Activated naive CD4-positive, alpha-beta T cell treated with anti-CD3 and anti-CD28 coated beads, Interleukin-2, amount 50 U/mL, for 24 hours (primary cell): ENCODE measurements around the gene GPR156.

ENCODE experiments used
- H3K27ac Mint-ChIP-seq: one replicate; pipeline ENCODE4 v1.8.0; 2021; ENCODE audit warnings: mild to moderate bottlenecking, mixed read lengths
- H3K27me3 Mint-ChIP-seq: one replicate; pipeline ENCODE4 v1.8.0; 2021; ENCODE audit warnings: mixed read lengths
- H3K36me3 Mint-ChIP-seq: one replicate; pipeline ENCODE4 v1.8.0; 2021; ENCODE audit warnings: mixed read lengths
- H3K4me1 Mint-ChIP-seq: one replicate; pipeline ENCODE4 v1.8.0; 2021; ENCODE audit warnings: mixed read lengths
- H3K4me3 Mint-ChIP-seq: one replicate; pipeline ENCODE4 v1.8.0; 2021; ENCODE audit warnings: mild to moderate bottlenecking, mixed read lengths
- H3K9me3 Mint-ChIP-seq: one replicate; pipeline ENCODE4 v1.8.0; 2021; ENCODE audit warnings: mixed read lengths

GPR156 gene

DNA sequence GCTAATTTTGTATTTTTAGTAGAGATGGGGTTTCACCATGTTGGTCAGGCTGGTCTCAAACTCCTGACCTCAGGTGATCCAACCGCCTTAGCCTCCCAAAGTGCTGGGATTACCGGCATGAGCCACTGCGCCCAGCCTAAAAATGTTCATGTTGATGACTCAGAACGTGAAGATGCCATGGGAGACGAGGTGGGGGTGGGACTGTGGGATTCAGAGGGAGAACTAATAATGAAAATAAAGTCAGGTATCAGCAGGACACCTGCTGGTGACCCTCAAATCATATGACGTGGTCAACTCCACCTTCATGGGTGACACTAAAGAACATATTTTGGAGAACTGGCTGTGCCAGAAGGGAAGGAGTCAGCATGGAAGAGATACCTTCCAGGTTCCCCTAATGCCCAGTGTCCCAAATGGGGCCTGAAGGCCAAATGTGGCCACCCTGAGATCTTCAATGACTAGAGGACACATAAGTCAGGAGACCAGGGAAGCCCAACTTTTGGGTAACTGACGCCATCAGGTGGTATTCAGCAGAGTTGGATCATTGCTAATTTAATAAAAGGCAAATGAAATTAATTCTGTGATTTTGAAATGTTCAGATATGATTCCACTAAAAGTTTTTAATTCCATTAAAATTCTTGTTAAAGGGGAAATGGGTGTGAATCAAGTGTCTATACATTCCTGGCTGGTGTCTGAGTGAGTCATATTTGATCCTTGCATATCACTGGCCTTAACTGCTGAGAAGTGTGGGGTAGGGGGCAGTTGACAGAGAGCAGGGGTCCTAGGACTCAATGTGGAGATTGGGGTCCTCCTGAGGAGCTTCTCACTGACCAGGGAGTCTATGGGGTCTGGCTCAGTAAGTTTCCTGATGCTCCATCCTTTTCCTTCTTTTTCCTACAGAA is 102.2 kb downstream of the GPR156 start:
- Mint-ChIP-seq H3K9me3 (no peaks in the 10 kb centered on the region), H3K36me3 (no peaks in the 10 kb centered on the region), H3K27me3 (peaks cover 1% of the 10 kb centered on the region), H3K27ac (no peak overlapping the region), H3K4me3 (no peak overlapping the region), H3K4me1 (no peaks in the 10 kb centered on the region)

GRCh38 chr3:120181632-120182031 is 103.4 kb downstream of the GPR156 start:
- Mint-ChIP-seq H3K9me3 (no peaks in the 10 kb centered on the region), H3K4me1 (no peaks in the 10 kb centered on the region), H3K27me3 (peaks cover 2% of the 10 kb centered on the region), H3K4me3 (no peak overlapping the region), H3K27ac (no peak overlapping the region), H3K36me3 (no peaks in the 10 kb centered on the region)

- Mint-ChIP-seq H3K9me3 (no peaks in the 10 kb centered on the region), H3K27me3 (peaks cover 2% of the 10 kb centered on the region), H3K27ac (no peak overlapping the region), H3K4me3 (no peak overlapping the region), H3K4me1 (no peaks in the 10 kb centered on the region), H3K36me3 (no peaks in the 10 kb centered on the region)
Measured at GRCh38 chr3:120180731-120181412, 104.2 kb downstream of the GPR156 start.

- no peaks in the 10 kb centered on the region for H3K9me3 Mint-ChIP-seq
- H3K4me3 Mint-ChIP-seq = no peak overlapping the region
- no peak overlapping the region for H3K27ac Mint-ChIP-seq
- no peaks in the 10 kb centered on the region for H3K36me3 Mint-ChIP-seq
- no peaks in the 10 kb centered on the region for H3K4me1 Mint-ChIP-seq
- peaks cover 2% of the 10 kb centered on the region for H3K27me3 Mint-ChIP-seq
Measured at GRCh38 chr3:120177707-120178306, 107.2 kb downstream of the GPR156 start.

GRCh38 chr3:120177151-120177550 is 107.9 kb downstream of the GPR156 start:
- H3K36me3 Mint-ChIP-seq = no peaks in the 10 kb centered on the region
- H3K27me3 Mint-ChIP-seq = peaks cover 2% of the 10 kb centered on the region
- H3K27ac Mint-ChIP-seq = peak overlapping the region; percentile 51
- no peaks in the 10 kb centered on the region for H3K9me3 Mint-ChIP-seq
- no peaks in the 10 kb centered on the region for H3K4me1 Mint-ChIP-seq
- no peak overlapping the region for H3K4me3 Mint-ChIP-seq

DNA sequence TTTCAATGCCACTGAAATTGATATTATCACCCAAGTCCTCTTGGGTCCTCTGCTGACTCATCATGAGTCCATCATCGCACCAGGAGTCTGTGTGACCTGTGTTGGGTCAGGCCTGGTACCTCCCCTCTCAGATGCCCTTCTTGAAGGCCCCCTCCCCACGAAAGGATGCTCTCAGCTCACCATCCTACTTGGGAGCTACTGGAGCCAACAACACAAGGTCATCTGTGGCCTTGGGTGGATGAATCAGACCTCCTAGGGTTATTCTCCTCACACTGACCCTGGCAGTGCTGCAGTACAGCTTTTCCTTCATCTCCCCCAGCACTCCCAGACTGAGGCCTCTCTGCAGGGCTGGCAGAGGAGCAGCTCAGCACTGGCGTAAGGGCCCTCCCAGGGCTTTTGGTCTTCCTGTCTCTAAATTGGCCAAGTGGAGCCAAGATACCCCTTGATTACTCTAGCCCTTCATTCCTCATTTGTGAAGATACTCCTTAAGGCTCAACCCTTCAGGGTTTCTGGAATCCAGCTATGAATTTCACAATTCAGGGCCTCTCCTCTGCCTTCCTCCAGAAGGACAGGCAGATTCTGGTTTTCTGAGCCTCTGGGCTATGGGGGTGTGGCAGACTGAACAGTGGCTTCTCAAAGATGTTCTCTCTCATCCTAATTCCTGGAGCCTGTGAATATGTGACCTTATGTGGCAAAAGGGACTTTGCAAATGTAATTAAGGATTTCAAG is 110.0 kb downstream of the GPR156 start:
- Mint-ChIP-seq H3K4me1 (no peaks in the 10 kb centered on the region), H3K27me3 (peaks cover 2% of the 10 kb centered on the region), H3K9me3 (no peaks in the 10 kb centered on the region), H3K36me3 (no peaks in the 10 kb centered on the region), H3K27ac (no peak overlapping the region), H3K4me3 (no peak overlapping the region)

GRCh38 chr3:120173056-120173675 is 111.9 kb downstream of the GPR156 start:
- H3K4me3 Mint-ChIP-seq = no peak overlapping the region
- H3K27me3 Mint-ChIP-seq = peaks cover 2% of the 10 kb centered on the region
- H3K36me3 Mint-ChIP-seq = no peaks in the 10 kb centered on the region
- H3K9me3 Mint-ChIP-seq = no peaks in the 10 kb centered on the region
- no peaks in the 10 kb centered on the region for H3K4me1 Mint-ChIP-seq
- H3K27ac Mint-ChIP-seq = no peak overlapping the region

DNA sequence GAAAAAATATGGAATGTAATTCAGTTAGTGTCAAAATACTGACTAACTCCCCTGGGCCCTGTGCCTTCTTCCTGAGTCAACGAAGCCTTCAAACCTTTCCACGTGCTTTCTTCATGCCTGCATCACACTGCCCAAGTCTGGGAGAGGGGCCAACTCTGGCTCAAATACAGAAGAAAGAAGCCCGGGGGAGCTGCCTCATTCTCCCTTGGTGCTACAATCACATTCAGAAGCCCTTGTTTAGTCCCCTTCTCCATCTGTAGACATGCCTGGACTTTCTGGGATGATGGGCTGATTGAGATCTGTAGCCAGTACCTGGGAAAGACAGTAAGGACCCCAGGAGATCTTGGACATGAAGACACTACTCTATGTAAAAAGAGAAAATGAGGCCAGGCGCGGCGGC is 113.0 kb downstream of the GPR156 start:
- H3K27ac Mint-ChIP-seq = no peak overlapping the region
- no peaks in the 10 kb centered on the region for H3K27me3 Mint-ChIP-seq
- no peak overlapping the region for H3K4me3 Mint-ChIP-seq

DNA sequence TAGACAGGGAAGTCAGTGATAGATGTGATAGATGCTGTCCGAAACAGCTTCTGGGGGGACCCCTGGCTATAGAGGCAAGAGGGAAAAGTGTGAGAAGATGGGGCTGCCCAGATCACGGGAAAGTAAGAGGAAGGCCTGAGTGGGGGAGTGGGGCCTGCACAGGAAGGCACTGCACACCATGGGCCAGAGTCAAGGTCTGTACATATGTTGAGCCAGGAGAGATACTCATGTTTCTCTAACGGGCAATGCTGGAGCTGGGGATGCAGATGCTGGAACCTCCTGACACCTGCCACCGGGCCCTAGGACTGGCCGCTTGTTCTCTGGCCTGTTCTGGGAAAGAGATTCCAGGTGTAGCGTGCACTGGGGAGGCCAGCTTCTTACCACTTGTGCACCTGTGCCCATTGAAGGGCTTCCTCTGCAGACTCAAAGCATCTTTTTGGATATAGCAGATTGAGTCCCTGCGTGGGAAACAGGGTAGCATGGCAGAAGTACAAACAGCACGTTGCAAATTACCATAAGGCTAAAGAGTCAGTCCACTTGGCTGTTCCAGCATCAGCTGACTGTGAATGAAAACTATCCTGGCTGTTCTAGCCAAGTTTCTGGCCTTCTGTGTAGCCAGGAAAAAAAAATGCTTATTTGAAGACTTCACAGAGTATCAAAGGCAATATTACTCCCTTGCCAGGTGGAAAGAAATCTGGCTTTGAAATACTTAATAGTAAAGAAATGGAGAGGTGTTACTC is 113.7 kb downstream of the GPR156 start:
- H3K36me3 Mint-ChIP-seq = no peaks in the 10 kb centered on the region
- no peak overlapping the region for H3K4me3 Mint-ChIP-seq
- no peak overlapping the region for H3K27ac Mint-ChIP-seq
- no peaks in the 10 kb centered on the region for H3K4me1 Mint-ChIP-seq
- H3K9me3 Mint-ChIP-seq = no peaks in the 10 kb centered on the region
- H3K27me3 Mint-ChIP-seq = no peaks in the 10 kb centered on the region

More for the DNA sequence above, 113.0 kb downstream of the GPR156 start:
- H3K9me3 Mint-ChIP-seq = no peaks in the 10 kb centered on the region
- no peaks in the 10 kb centered on the region for H3K36me3 Mint-ChIP-seq
- H3K4me1 Mint-ChIP-seq = no peaks in the 10 kb centered on the region

DNA sequence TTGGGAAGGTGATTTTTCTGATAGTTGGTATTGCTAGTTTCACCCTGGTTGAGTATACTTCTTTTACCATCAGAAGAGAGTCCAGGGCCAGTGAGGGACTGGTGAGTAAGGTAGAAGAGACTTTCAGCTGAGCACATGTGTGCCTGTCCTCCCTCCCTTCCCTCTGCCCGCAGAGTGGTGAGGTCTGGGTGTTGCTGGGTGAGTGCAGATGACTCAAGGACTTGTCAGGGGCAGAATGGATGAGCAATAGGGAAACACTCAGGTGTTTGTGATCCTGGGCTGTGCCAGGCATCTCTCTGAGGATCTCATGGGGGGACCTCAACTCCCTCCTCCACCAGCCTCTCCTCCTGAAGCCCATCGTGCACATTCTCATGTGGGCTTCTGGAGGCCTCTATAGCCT is 114.8 kb downstream of the GPR156 start:
- no peaks in the 10 kb centered on the region for H3K4me1 Mint-ChIP-seq
- H3K36me3 Mint-ChIP-seq = no peaks in the 10 kb centered on the region
- H3K27ac Mint-ChIP-seq = no peak overlapping the region
- H3K9me3 Mint-ChIP-seq = no peaks in the 10 kb centered on the region
- H3K27me3 Mint-ChIP-seq = no peaks in the 10 kb centered on the region
- no peak overlapping the region for H3K4me3 Mint-ChIP-seq

- Mint-ChIP-seq H3K27me3 (no peaks in the 10 kb centered on the region), H3K9me3 (no peaks in the 10 kb centered on the region), H3K36me3 (no peaks in the 10 kb centered on the region), H3K4me1 (no peaks in the 10 kb centered on the region), H3K27ac (no peak overlapping the region), H3K4me3 (no peak overlapping the region)
Measured at GRCh38 chr3:120169407-120169806, 115.6 kb downstream of the GPR156 start.

DNA sequence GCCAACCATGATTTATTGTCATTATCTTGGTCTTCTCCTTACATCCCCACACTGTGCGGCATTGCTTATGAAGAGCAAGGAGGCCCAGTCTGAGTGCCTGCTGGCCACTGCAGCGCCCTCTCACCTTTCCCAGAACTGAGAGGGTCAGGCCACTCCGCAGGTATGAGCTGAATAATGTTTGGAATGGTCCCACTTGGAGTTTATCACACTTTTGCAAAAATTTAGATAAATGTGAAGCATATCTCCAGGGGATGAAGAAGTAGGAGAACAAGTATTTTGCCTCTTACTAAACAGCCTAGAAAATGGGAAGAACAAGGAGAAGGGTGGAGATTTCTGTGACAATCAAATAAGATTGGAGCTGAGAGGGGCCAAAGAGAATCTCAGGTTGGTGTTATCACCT is 116.4 kb downstream of the GPR156 start:
- Mint-ChIP-seq H3K27ac (no peak overlapping the region), H3K27me3 (no peaks in the 10 kb centered on the region), H3K9me3 (no peaks in the 10 kb centered on the region), H3K4me3 (no peak overlapping the region), H3K4me1 (no peaks in the 10 kb centered on the region), H3K36me3 (no peaks in the 10 kb centered on the region)

GRCh38 chr3:120168038-120168437 is 117.0 kb downstream of the GPR156 start:
- no peaks in the 10 kb centered on the region for H3K36me3 Mint-ChIP-seq
- no peaks in the 10 kb centered on the region for H3K4me1 Mint-ChIP-seq
- H3K27ac Mint-ChIP-seq = no peak overlapping the region
- no peaks in the 10 kb centered on the region for H3K27me3 Mint-ChIP-seq
- no peak overlapping the region for H3K4me3 Mint-ChIP-seq
- no peaks in the 10 kb centered on the region for H3K9me3 Mint-ChIP-seq

DNA sequence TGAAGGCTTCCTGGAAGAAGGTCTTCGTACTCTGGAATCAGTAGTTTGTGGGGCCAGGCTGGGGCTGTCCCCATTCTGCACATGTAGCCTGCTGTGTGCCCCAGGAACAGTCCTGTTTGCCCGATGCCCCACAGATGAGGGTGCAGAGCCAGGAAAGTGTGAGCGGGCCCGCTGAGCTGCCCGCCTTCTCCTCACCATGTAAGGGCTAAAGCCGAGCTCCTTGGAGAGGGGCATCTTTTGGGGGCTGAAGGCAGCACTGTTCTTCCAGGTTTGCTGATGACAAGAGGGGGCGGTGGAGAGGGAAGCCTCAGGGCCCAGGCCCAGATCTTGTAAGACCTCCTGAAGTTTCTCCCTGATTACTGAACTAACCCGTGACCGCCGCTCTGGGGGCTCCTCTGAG is 117.5 kb downstream of the GPR156 start:
- Mint-ChIP-seq H3K9me3 (no peaks in the 10 kb centered on the region), H3K36me3 (no peaks in the 10 kb centered on the region), H3K27me3 (no peaks in the 10 kb centered on the region), H3K4me3 (no peak overlapping the region), H3K4me1 (no peaks in the 10 kb centered on the region), H3K27ac (no peak overlapping the region)

DNA sequence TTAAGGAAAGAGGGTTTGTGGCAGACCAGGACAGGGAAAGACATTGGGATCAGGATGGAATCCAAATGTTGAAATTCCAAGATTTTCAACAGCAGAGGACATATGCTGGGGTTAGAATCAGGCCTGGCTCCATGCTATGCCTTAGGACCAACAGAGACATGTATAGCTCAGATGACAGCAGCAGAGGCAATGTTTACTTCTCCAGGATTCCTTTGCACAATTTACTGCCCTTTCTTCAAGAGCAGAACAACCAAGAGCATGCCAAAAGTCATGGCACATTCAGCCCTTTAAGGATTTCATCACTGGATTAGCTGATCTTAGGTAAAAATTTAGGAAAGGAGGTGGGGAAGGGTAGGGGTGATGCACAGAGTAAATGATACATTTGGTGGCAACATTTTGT is 121.2 kb downstream of the GPR156 start:
- H3K36me3 Mint-ChIP-seq = no peaks in the 10 kb centered on the region
- H3K9me3 Mint-ChIP-seq = no peaks in the 10 kb centered on the region
- H3K27ac Mint-ChIP-seq = no peak overlapping the region
- H3K4me3 Mint-ChIP-seq = no peak overlapping the region
- H3K4me1 Mint-ChIP-seq = no peaks in the 10 kb centered on the region
- H3K27me3 Mint-ChIP-seq = no peaks in the 10 kb centered on the region
